Common myeloid progenitor, CD34-positive (primary cell): ENCODE data around the gene FAM25C.
"Not testable (repeated sequence)": the region's sequence is repeated elsewhere in the genome, so short reads cannot be mapped to it uniquely, and the experiment has no call there.

Experiments used
- CTCF ChIA-PET: fragments of 350-600 bp; sonication (Branson Sonifier 250); formaldehyde crosslinking; loops from one replicate; lab custom pipeline; 2021; ENCODE audit warnings: antibody characterized with exemption; lab: Charles Lee
- POLR2A ChIA-PET: fragments of 350-600 bp; sonication (Branson Sonifier 250); formaldehyde crosslinking; loops from one replicate; lab custom pipeline; 2021; ENCODE audit warnings: antibody characterized with exemption; lab: Charles Lee
- DNase-seq, 3 donors: peaks; one replicate each; pipeline versions ENCODE4 v3.0.0 to v3.0.0-alpha.2; 2013
- H3K27ac ChIP-seq, 2 experiments: 1 replicate in 1 of 2; 2 replicates in 1 of 2; pipeline ENCODE4 v1.7.0; 2013; ENCODE audit warnings: inconsistent platforms in 2 of 2, low read length in 2 of 2, mild to moderate bottlenecking in 2 of 2, low read depth in 1 of 2, moderate library complexity in 1 of 2; ENCODE audit not compliant: severe bottlenecking in 2 of 2, insufficient read depth in 1 of 2, poor library complexity in 1 of 2
- H3K27me3 ChIP-seq, 5 experiments: replicated peaks in 2 of 5; 1 replicate in 3 of 5; 2 replicates in 2 of 5; pipeline versions ENCODE4 v1.6.1 to v1.7.0; 2013; ENCODE audit warnings: low read length in 4 of 5, mild to moderate bottlenecking in 2 of 5, moderate library complexity in 2 of 5, inconsistent platforms in 1 of 5; ENCODE audit not compliant: insufficient read depth in 5 of 5, control insufficient read depth in 4 of 5
- H3K36me3 ChIP-seq, 4 experiments: 1 replicate in 2 of 4; 2 replicates in 2 of 4; pipeline versions ENCODE4 v1.6.1 to v1.7.0; 2013; ENCODE audit warnings: low read length in 3 of 4, control low read depth in 1 of 4, mild to moderate bottlenecking in 1 of 4; ENCODE audit not compliant: control insufficient read depth in 4 of 4, insufficient read depth in 4 of 4
- H3K4me1 ChIP-seq, 4 experiments: 1 replicate in 3 of 4; 2 replicates in 1 of 4; pipeline versions ENCODE4 v1.6.1 to v1.7.1; 2013; ENCODE audit warnings: low read length in 3 of 4, mild to moderate bottlenecking in 3 of 4, control low read depth in 1 of 4, inconsistent platforms in 1 of 4, moderate library complexity in 1 of 4; ENCODE audit not compliant: control insufficient read depth in 4 of 4, insufficient read depth in 4 of 4; ENCODE audit errors: control extremely low read depth in 1 of 4
- H3K4me3 ChIP-seq, 7 experiments: 1 replicate in 4 of 7; 2 replicates in 3 of 7; pipeline versions ENCODE4 v1.5.1 to v1.7.0; 2013; ENCODE audit warnings: mild to moderate bottlenecking in 7 of 7, low read length in 6 of 7, moderate library complexity in 6 of 7, inconsistent platforms in 2 of 7, low read depth in 2 of 7, control low read depth in 1 of 7; ENCODE audit not compliant: insufficient read depth in 4 of 7, control insufficient read depth in 1 of 7; ENCODE audit errors: extremely low read depth in 1 of 7
- H3K9me3 ChIP-seq, 5 experiments: 1 replicate in 4 of 5; 2 replicates in 1 of 5; pipeline versions ENCODE4 v1.6.1 to v1.7.1; 2013; ENCODE audit warnings: low read length in 4 of 5, mild to moderate bottlenecking in 2 of 5, inconsistent platforms in 1 of 5, low read depth in 1 of 5, moderate library complexity in 1 of 5; ENCODE audit not compliant: control insufficient read depth in 4 of 5, insufficient read depth in 2 of 5; ENCODE audit errors: control extremely low read depth in 1 of 5
- WGBS: methylation state at CpG from one replicate; pipeline ENCODE4 v1.1.5; 2013; ENCODE audit not compliant: insufficient coverage; 5-methylcytosine and 5-hydroxymethylcytosine counted together

The FAM25C gene

GRCh38 chr10:47990097-47990496 is 9.5 kb downstream of the FAM25C start:
- H3K27ac ChIP-seq, H3K4me3 ChIP-seq, DNase-seq, H3K36me3 ChIP-seq, CTCF ChIA-PET, H3K9me3 ChIP-seq, H3K27me3 ChIP-seq, H3K4me1 ChIP-seq, POLR2A ChIA-PET: not testable (repeated sequence)
- no CpG with 5 or more reads among the region's 1 CpG for WGBS

GRCh38 chr10:47989542-47989950 is 10.0 kb downstream of the FAM25C start:
- POLR2A ChIA-PET, H3K9me3 ChIP-seq, H3K27ac ChIP-seq, DNase-seq, H3K36me3 ChIP-seq, H3K4me1 ChIP-seq, CTCF ChIA-PET, H3K27me3 ChIP-seq, H3K4me3 ChIP-seq: not testable (repeated sequence)
- no CpG with 5 or more reads among the region's 4 CpGs for WGBS

- H3K9me3 ChIP-seq, H3K36me3 ChIP-seq, POLR2A ChIA-PET, CTCF ChIA-PET, H3K4me3 ChIP-seq, H3K27me3 ChIP-seq, H3K27ac ChIP-seq, H3K4me1 ChIP-seq, DNase-seq: not testable (repeated sequence)
- no CpG with 5 or more reads among the region's 16 CpGs for WGBS
Measured at GRCh38 chr10:47988718-47989541, 10.7 kb downstream of the FAM25C start.

DNA sequence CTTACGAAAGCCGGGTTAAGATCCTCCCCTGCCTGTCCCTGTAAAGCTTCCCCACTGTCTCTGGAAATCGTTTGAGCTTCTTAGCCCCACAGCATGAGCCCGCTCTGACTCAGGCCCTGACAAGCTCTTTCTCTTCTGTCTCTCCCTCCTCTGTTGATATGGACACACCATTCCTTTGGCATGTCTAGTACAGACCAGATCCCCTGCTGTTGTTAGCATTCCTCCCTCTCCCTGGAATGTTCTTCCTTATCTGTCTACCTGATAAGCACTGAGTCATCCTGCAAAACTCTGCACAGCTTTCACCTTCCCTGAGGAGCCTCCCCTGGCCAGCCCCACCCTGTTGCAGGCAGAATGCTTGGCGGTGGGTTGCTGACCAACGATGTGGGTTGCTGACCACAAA is 11.6 kb downstream of the FAM25C start:
- H3K9me3 ChIP-seq, CTCF ChIA-PET, H3K4me1 ChIP-seq, H3K4me3 ChIP-seq, POLR2A ChIA-PET, H3K27ac ChIP-seq, H3K36me3 ChIP-seq, DNase-seq, H3K27me3 ChIP-seq: not testable (repeated sequence)
- no CpG with 5 or more reads among the region's 6 CpGs for WGBS

DNA sequence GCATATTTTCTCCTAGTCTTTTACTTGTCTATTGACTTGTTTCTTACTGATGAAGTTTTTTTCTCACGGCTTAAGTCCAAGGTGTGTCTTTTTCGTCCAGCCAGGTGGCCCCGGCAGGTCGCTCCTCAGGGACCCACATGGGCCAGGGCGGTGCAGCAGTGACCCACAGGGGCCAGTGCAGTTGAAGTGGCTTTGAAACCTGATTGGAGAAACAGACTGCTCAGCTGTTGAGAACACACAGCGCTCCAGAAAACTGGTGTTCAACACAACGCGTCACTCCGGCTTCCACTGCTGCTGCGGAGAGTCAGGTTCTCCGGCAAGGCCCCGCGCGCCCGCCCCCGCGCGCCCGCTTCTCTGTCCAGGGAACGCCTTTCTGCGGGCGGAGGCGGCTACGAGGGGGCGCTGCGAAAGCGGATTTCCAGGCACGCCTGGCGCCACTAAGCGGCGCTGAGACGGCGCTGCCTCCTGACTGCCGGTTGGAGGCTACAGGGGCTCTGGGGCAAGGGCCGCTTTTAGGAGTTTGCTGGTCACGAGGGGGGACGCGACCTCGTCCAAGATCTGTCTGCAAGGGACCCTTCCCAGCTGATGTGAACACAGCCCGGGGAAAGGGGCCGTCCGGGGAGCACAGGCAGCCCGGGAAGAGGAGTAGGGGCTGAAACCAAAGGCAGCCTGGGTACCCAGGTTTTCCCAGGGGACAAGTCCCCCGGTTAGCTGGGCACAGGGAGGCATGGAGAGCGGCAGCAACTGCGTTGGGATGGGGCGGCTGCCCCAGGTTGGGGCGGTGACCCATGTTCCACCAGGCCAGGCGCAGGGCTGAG is 13.0 kb downstream of the FAM25C start:
- POLR2A ChIA-PET, H3K9me3 ChIP-seq: not testable (repeated sequence)

DNA sequence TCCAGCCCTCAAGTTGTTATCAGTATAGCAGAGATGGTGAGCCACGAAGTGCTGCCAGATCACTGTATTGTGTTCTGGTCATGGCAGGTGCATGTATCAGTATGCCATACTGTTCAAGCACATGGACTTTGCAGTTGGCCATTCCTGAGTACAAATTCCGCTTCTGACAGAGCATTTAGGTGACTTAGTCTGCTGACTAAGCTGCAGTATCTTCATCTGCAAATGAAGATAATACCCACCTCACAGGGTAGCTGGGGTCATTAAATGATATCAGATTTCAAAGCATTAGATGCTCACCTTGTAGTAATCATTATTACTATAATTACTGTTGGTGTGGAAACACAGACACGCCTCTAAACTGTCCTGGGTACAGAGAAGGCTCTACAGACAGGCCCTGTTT is 24.2 kb downstream of the FAM25C start:
- CTCF ChIA-PET, H3K9me3 ChIP-seq, H3K27ac ChIP-seq, H3K4me1 ChIP-seq, H3K27me3 ChIP-seq, H3K4me3 ChIP-seq, DNase-seq, H3K36me3 ChIP-seq, POLR2A ChIA-PET: not testable (repeated sequence)
- WGBS: no CpG with 5 or more reads among the region's 3 CpGs

More for the DNA sequence above, 13.0 kb downstream of the FAM25C start:
- H3K27ac ChIP-seq, H3K4me1 ChIP-seq, H3K36me3 ChIP-seq, CTCF ChIA-PET, DNase-seq, H3K27me3 ChIP-seq: not testable (repeated sequence)
- peak overlapping the region in 1 of 7 experiments; percentile 15 for H3K4me3 ChIP-seq
- WGBS: no CpG with 5 or more reads among the region's 49 CpGs

DNA sequence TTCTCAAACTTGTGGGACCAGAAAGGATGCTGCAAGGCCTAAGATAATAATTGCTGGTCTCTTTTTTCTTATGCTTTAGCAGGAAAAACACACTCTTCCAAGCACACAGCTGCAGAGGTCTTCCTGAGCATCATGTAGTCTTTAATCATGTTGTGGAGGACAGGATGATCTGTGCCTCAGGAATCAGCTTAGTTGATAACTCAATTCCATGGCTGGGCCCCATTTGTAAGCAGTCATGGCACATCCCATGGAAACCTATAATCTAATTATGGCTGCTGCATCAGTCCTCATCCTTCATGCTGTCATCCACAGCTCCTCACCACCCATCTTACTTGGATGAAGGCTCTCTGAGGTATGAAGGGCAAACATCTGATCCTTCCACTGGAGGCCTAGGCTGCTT is 26.5 kb downstream of the FAM25C start:
- H3K27ac ChIP-seq, H3K9me3 ChIP-seq, H3K36me3 ChIP-seq, H3K4me3 ChIP-seq, H3K4me1 ChIP-seq, DNase-seq, POLR2A ChIA-PET, H3K27me3 ChIP-seq, CTCF ChIA-PET: not testable (repeated sequence)
